ENCODE data around the gene CHRNB4.

CHRNB4 gene

GRCh38 chr15:78633348-78633747 lies 7.7 kb downstream of the CHRNB4 start:
- no peak for DNase-seq (ENCODE audit: low read depth in 2 of 2)

- DNase-seq (ENCODE audit: low read depth in 2 of 2): no peak
Measured at GRCh38 chr15:78630886-78631633, 9.9 kb downstream of the CHRNB4 start.

- DNase-seq (ENCODE audit: low read depth in 2 of 2): no peak
Measured at GRCh38 chr15:78629716-78630065, 11.3 kb downstream of the CHRNB4 start.

GRCh38 chr15:78629031-78629715 lies 11.8 kb downstream of the CHRNB4 start:
- DNase-seq (ENCODE audit: low read depth in 2 of 2): no peak

GRCh38 chr15:78628227-78628626 lies 12.8 kb downstream of the CHRNB4 start:
- DNase-seq (ENCODE audit: low read depth in 2 of 2): no peak

- no peak for DNase-seq (ENCODE audit: low read depth in 2 of 2)
Measured at GRCh38 chr15:78627348-78627747, 13.7 kb downstream of the CHRNB4 start.

GRCh38 chr15:78626381-78626995 lies 14.5 kb downstream of the CHRNB4 start:
- no peak for DNase-seq (ENCODE audit: low read depth in 2 of 2)

- no peak for DNase-seq (ENCODE audit: low read depth in 2 of 2)
Measured at GRCh38 chr15:78625606-78626280, 15.3 kb downstream of the CHRNB4 start.

GRCh38 chr15:78624651-78625590 lies 16.1 kb downstream of the CHRNB4 start:
- no peak for DNase-seq (ENCODE audit: low read depth in 2 of 2)

GRCh38 chr15:78623786-78624497 lies 17.1 kb downstream of the CHRNB4 start:
- no peak for DNase-seq (ENCODE audit: low read depth in 2 of 2)

GRCh38 chr15:78621810-78622402 lies 19.1 kb downstream of the CHRNB4 start:
- no peak for DNase-seq (ENCODE audit: low read depth in 2 of 2)

GRCh38 chr15:78620527-78621421 lies 20.2 kb downstream of the CHRNB4 start, which contains the start of gene CHRNA3:
Gene CHRNA3, minus strand, starts transcription at chr15:78620996. Its CDS starts 202 bp downstream, at chr15:78620794.
- DNase-seq (ENCODE audit: low read depth in 2 of 2): no peak

- DNase-seq (ENCODE audit: low read depth in 2 of 2): no peak
Measured at GRCh38 chr15:78620021-78620526, 20.9 kb downstream of the CHRNB4 start.

- DNase-seq (ENCODE audit: low read depth in 2 of 2): no peak
Measured at GRCh38 chr15:78619022-78619950, 21.7 kb downstream of the CHRNB4 start.

GRCh38 chr15:78618490-78618934 lies 22.5 kb downstream of the CHRNB4 start:
- peak; percentile 58 to 66 for DNase-seq (ENCODE audit: low read depth in 2 of 2)

GRCh38 chr15:78618064-78618463 lies 22.9 kb downstream of the CHRNB4 start:
- DNase-seq (ENCODE audit: low read depth in 2 of 2): no peak

- no peak for DNase-seq (ENCODE audit: low read depth in 2 of 2)
Measured at GRCh38 chr15:78617516-78617915, 23.5 kb downstream of the CHRNB4 start.

GRCh38 chr15:78617076-78617475 lies 23.9 kb downstream of the CHRNB4 start:
- no peak for DNase-seq (ENCODE audit: low read depth in 2 of 2)

Measured in fibroblast of skin of left biceps (primary cell).